Measurements from ENCODE around the gene SNX9.
"Not testable (repeated sequence)": the region's sequence is repeated elsewhere in the genome, so short reads cannot be mapped to it uniquely, and the experiment has no call there.

The SNX9 gene

GRCh38 chr6:157966589-157966977 is 143.5 kb downstream of the SNX9 start:
- TF ChIP-seq, protein P1, sequence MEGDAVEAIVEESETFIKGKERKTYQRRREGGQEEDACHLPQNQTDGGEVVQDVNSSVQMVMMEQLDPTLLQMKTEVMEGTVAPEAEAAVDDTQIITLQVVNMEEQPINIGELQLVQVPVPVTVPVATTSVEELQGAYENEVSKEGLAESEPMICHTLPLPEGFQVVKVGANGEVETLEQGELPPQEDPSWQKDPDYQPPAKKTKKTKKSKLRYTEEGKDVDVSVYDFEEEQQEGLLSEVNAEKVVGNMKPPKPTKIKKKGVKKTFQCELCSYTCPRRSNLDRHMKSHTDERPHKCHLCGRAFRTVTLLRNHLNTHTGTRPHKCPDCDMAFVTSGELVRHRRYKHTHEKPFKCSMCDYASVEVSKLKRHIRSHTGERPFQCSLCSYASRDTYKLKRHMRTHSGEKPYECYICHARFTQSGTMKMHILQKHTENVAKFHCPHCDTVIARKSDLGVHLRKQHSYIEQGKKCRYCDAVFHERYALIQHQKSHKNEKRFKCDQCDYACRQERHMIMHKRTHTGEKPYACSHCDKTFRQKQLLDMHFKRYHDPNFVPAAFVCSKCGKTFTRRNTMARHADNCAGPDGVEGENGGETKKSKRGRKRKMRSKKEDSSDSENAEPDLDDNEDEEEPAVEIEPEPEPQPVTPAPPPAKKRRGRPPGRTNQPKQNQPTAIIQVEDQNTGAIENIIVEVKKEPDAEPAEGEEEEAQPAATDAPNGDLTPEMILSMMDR (IDR thresholded peaks at IDR 0.05; ENCODE audit: insufficient read depth, missing control alignments) = no peak
- DNase-seq (ENCODE audit: insufficient read length, low spot score) = no peak
- FAIRE-seq = no peak

GRCh38 chr6:157967020-157967419 is 144.0 kb downstream of the SNX9 start:
- TF ChIP-seq, protein P1 (IDR thresholded peaks at IDR 0.05; ENCODE audit: insufficient read depth, missing control alignments) = no peak
- FAIRE-seq (no peak), DNase-seq (ENCODE audit: insufficient read length, low spot score) (no peak)

DNA sequence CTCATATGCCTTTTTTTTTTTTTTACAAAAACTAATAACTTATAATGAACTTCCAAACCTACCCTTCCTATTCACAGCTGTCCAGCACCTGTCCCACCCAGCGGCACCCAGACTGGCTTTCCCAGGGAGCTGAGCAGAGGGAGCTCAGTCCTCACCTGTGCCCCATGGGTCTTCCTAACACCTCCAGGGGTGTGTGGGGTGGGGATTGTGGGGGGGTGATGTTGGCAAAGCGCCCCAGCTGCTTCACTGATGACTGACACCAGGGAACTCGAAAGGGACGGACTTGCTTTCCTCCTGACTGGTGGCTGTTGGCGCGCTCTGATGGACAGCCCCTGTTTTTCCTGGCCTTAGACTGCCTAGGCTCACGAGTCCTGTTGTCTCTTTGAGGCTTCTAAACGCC is 144.4 kb downstream of the SNX9 start:
- TF ChIP-seq, protein P1 (IDR thresholded peaks at IDR 0.05; ENCODE audit: insufficient read depth, missing control alignments) = no peak
- DNase-seq (ENCODE audit: insufficient read length, low spot score) = no peak
- FAIRE-seq = no peak

- not testable (repeated sequence) for DNase-seq (ENCODE audit: insufficient read length, low spot score); FAIRE-seq
Measured at GRCh38 chr6:157972177-157972576, 149.1 kb downstream of the SNX9 start.

- TF ChIP-seq, protein P1 (IDR thresholded peaks at IDR 0.05; ENCODE audit: insufficient read depth, missing control alignments) = no peak
- DNase-seq (ENCODE audit: insufficient read length, low spot score) (no peak), FAIRE-seq (no peak)
Measured at GRCh38 chr6:157974341-157974894, 151.4 kb downstream of the SNX9 start.

DNA sequence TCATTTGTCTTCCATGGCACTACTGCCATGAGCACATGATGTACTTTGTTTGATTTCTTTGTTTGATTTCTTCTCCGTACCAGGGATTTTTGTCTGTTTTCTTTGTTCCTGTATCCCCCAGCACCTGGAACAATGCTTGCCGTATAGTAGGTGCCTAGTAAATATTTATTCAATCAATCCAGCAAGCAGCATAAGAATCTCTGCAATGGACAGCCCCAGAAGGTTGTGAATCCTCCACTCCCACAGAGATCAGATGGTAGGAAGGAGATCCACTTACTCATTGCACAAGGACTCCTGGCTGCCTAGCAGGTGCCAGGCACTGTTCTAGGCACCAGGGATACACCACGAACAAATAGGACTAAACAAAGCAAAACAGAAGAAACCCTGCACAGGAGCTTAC is 151.9 kb downstream of the SNX9 start:
- DNase-seq (ENCODE audit: insufficient read length, low spot score) = no peak
- TF ChIP-seq, protein P1 (IDR thresholded peaks at IDR 0.05; ENCODE audit: insufficient read depth, missing control alignments) = no peak
- FAIRE-seq = no peak

- TF ChIP-seq, protein P1 (IDR thresholded peaks at IDR 0.05; ENCODE audit: insufficient read depth, missing control alignments) = no peak
- no peak for DNase-seq (ENCODE audit: insufficient read length, low spot score)
- no peak for FAIRE-seq
Measured at GRCh38 chr6:157975456-157975855, 152.4 kb downstream of the SNX9 start.
